Adrenal gland (tissue), 12 donors: ENCODE results near the gene TMPRSS4. TPM values are rescaled to one million over a fixed set of nuclear protein-coding genes. Genes with fewer than 3 reads are reported as not detected.

Experiments
- DNase-seq, 7 donors: peaks; one replicate each; pipeline ENCODE4 v3.0.0-alpha.2; 2019 to 2020
- H3K27ac ChIP-seq, 5 donors: fragments of 200-600 bp; sonication (generic) in 4 of 5; 1 replicate in 3 of 5; 2 replicates in 2 of 5; pipeline versions ENCODE4 v1.5.1 to v1.8.0; 2016 to 2020; ENCODE audit warnings: mild to moderate bottlenecking in 1 of 5
- H3K27me3 ChIP-seq: fragments of 200-600 bp; 2 replicates; pipeline ENCODE4 v1.8.0; 2021
- H3K36me3 ChIP-seq, 2 donors: fragments of 200-600 bp; replicated peaks in 1 of 2; 1 replicate in 1 of 2; 2 replicates in 1 of 2; pipeline versions ENCODE4 v1.5.1 to v1.8.0; 2018 to 2022
- H3K4me1 ChIP-seq, 2 donors: fragments of 200-600 bp; replicated peaks in 1 of 2; 1 replicate in 1 of 2; 2 replicates in 1 of 2; pipeline versions ENCODE4 v1.5.1 to v1.8.0; 2018 to 2021
- H3K4me3 ChIP-seq, 4 donors: fragments of 200-600 bp; sonication (generic) in 3 of 4; one replicate each; pipeline ENCODE4 v1.5.1; 2016 to 2018
- H3K9me3 ChIP-seq, 3 donors: fragments of 200-600 bp; sonication (generic) in 1 of 3; replicated peaks in 1 of 3; 1 replicate in 2 of 3; 2 replicates in 1 of 3; pipeline versions ENCODE4 v1.5.1 to v1.8.0; 2016 to 2021
- POLR2A ChIP-seq, 2 donors: fragments of 450-650 bp; IDR thresholded peaks; one replicate each; pipeline ENCODE4 v1.6.1; 2017; ENCODE audit warnings: antibody characterized with exemption in 2 of 2, mild to moderate bottlenecking in 2 of 2, moderate library complexity in 1 of 2
- WGBS, 4 donors: extraction: QIAGEN DNeasy Blood & Tissue Kit in 2 of 4; methylation state at CpG; one replicate each; pipeline versions ENCODE4 v1.1.5 to v1.1.7; 2013 to 2017; 5-methylcytosine and 5-hydroxymethylcytosine counted together
- intact Hi-C, 2 donors: fragments of 100-400 bp; cut with DNase I; formaldehyde crosslinking; loops; one replicate each; pipeline versions ENCODE4 v1.14.1 to v1.15.0; 2022 to 2023
- polyA plus RNA-seq, 3 donors: library from polyadenylated mRNA; stranded (reverse); fragments of 200-250 nt in 2 of 3; fragments of 350-450 nt in 1 of 3; fragmentation: Illumina TruSeq in 1 of 3; extraction: RNeasy Lipid Tissue Mini Kit (QIAGEN cat#74804) in 1 of 3; gene quantifications; one replicate each; pipeline ENCODE4 v1.2.3, GENCODE V29; 2013 to 2014
- total RNA-seq, 9 donors: library from RNA; depleted of rRNA in 4 of 9; stranded (reverse); fragments of >200 nt in 4 of 9; fragments of 120-200 nt in 1 of 9; fragmentation: NEBNext Ultra II Directional in 1 of 9; extraction: Animal tissue kit (Norgen Biotek cat#: 25700) in 1 of 9; gene quantifications; one replicate each; pipeline versions ENCODE4 v1.1.0 to v1.2.4, GENCODE V29; 2013 to 2023
- TF ChIP-seq, protein P1 (sequence below), 6 experiments: fragments of 450-650 bp in 4 of 6; fragments of 200-600 bp in 2 of 6; sonication (generic) in 1 of 6; IDR thresholded peaks; 1 replicate in 5 of 6; 2 replicates in 1 of 6; pipeline versions ENCODE4 v1.5.1 to v1.8.0; 2016 to 2021; ENCODE audit warnings: antibody characterized with exemption in 6 of 6, mild to moderate bottlenecking in 2 of 6, moderate library complexity in 1 of 6
- donor health status: healthy with polysubstance abuse.
- donor health status: Bipolar disorder and iron deficiency.
- donor health status: DM: yes; HTN: yes; CAD: no.
- donor health status: DM: no; HTN: no; CAD: no.
- donor health status: DM: no; HTN: no; CAD: no.
- donor health status: DM: yes; HTN: yes; CAD: no.

Gene TMPRSS4
- total and polyA plus RNA-seq, 12 donors = 0.13 to 0.43 (median 0.27) TPM; not detected in 8

DNA sequence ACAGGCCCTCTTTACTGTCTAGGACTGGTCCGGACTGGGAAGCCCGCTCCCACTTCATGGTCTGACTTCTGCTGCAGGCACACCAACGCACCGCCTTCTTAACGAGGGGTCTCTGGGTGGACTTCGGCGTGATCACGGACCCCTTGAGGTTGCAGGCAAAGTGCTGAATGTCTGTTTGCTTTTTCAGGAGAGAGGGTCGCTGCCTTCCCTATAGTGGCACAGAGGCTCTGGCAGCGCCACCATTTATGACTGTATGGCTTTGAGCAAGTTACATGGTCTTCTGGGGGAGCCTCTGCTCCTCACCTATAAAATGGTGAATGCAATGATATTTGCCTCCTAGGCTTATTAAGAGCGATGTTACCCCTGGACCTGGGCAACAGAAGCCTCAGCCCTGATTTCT, 77.1 kb downstream of the TMPRSS4 start:
- TF ChIP-seq POLR2A (IDR thresholded peaks at IDR 0.05) = no peak
- TF ChIP-seq, protein P1, sequence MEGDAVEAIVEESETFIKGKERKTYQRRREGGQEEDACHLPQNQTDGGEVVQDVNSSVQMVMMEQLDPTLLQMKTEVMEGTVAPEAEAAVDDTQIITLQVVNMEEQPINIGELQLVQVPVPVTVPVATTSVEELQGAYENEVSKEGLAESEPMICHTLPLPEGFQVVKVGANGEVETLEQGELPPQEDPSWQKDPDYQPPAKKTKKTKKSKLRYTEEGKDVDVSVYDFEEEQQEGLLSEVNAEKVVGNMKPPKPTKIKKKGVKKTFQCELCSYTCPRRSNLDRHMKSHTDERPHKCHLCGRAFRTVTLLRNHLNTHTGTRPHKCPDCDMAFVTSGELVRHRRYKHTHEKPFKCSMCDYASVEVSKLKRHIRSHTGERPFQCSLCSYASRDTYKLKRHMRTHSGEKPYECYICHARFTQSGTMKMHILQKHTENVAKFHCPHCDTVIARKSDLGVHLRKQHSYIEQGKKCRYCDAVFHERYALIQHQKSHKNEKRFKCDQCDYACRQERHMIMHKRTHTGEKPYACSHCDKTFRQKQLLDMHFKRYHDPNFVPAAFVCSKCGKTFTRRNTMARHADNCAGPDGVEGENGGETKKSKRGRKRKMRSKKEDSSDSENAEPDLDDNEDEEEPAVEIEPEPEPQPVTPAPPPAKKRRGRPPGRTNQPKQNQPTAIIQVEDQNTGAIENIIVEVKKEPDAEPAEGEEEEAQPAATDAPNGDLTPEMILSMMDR (IDR thresholded peaks at IDR 0.05) = no peak
- no peak overlapping the region for H3K4me3 ChIP-seq
- H3K9me3 ChIP-seq = no peaks in the 10 kb centered on the region
- 77 to 83% (median 78%) methylated on average over 6 to 11 of the region's 11 CpGs for WGBS, 4 donors
- intact Hi-C loops = no loop called here
- no peaks in the 10 kb centered on the region for H3K36me3 ChIP-seq
- H3K27me3 ChIP-seq = peaks cover 29% of the 10 kb centered on the region
- DNase-seq = no peak
- H3K27ac ChIP-seq = no peak overlapping the region
- peaks cover 0 to 10% of the 10 kb centered on the region in 2 donors for H3K4me1 ChIP-seq

DNA sequence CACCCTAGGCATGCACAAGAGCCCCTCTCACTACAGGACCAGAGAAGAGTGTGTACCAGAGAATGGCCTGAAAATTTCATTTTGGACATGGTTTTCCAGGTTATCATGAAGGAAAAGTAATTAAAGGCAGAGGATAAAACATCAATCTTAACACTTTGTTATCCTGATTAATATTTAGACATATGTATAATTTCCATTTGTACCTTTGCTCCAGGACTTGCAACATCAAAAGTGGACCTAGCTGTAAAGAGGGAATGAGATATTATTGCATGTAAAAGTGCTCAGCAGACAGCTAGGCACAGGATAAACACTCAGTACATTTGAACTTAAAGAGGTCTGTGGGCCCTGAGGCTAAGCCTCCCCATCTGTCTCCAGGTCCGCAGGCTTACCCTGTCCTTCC, 77.8 kb downstream of the TMPRSS4 start:
- H3K27me3 ChIP-seq = peaks cover 29% of the 10 kb centered on the region
- no peak overlapping the region for H3K4me3 ChIP-seq
- H3K36me3 ChIP-seq = no peaks in the 10 kb centered on the region
- intact Hi-C loops = no loop called here
- no peak overlapping the region for H3K27ac ChIP-seq
- 84 to 100% (median 89%) methylated on average over 1 of the region's 1 CpG for WGBS, 4 donors
- TF ChIP-seq, protein P1 (IDR thresholded peaks at IDR 0.05) = no peak
- H3K4me1 ChIP-seq = peaks cover 0 to 10% of the 10 kb centered on the region in 2 donors
- no peaks in the 10 kb centered on the region for H3K9me3 ChIP-seq
- no peak for DNase-seq

DNA sequence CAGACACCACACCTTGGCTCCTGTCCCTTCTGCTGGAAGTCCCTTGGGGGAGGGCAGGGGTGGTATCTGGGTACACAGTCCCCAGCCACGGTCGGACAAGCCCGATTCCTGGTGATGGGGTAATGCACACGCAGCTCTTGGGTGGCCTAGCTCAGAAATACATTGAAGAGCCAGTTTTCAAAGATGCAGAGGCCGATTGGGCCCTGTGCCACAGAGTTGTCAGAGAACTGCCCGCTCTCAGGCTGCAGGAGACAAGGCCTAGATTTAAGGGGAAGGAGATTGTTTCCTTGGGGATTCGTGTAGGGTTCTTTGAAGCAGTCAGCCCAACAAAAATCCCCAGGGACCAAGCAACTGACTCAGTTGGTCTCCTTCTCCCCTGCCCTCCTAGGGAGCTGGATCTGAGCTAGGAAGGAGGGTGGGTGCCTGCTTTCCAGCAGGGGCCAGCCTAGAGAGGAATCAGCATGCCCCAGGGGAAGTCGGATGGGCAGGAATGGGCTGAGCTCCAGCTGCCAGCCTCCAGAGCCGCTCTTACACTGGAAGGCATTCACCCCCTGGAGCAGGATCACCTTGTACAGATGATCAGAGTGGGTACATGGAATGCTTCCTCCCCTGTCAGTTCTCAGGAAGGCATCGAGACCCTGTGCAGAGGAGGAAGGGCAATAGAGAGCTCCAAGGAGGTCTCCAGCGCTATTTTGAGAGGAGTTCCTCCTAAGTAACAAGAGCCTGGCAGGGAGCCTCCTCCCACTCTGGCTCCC, 79.1 kb downstream of the TMPRSS4 start:
- no peaks in the 10 kb centered on the region for H3K36me3 ChIP-seq
- DNase-seq = no peak
- intact Hi-C loops = no loop called here
- no peak overlapping the region for H3K27ac ChIP-seq
- peaks cover 29% of the 10 kb centered on the region for H3K27me3 ChIP-seq
- H3K9me3 ChIP-seq = no peaks in the 10 kb centered on the region
- no peak overlapping the region for H3K4me3 ChIP-seq
- peaks cover 0 to 10% of the 10 kb centered on the region in 2 donors for H3K4me1 ChIP-seq
- WGBS, 4 donors = 53 to 58% (median 54%) methylated on average over 6 to 11 of the region's 11 CpGs
- TF ChIP-seq, protein P1 (IDR thresholded peaks at IDR 0.05) = no peak
- TF ChIP-seq POLR2A (IDR thresholded peaks at IDR 0.05) = no peak

DNA sequence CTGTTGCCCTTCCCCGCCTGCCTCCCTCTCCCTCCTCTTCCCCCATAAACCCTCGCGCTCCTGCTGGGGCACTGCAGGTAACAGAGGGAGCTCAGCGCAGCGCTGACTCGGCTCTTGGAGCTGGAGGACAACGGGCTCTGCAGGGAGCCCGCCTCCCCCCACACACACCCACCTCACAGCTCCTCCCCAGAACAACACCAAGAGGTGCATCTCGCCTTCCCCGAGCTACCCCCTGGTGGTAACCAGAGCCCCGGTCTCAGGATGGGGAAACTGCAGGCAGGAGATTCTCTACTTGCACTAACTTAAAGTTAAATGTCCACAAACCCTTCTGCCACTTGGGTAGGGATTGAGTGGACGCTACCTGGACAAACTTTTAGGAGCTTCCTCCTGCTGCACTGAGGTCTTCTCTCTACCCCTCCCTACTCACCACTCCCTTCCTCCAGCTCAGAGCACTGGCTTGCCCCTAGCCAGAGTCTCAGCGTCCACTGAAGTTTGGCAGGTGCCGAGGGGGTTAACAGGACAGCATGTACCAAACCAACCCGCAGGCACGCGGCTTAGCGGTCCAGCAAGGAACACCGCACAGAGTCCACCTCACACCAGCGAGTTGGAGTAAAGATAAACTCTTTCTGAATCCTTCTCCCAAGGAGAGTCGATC, 79.8 kb downstream of the TMPRSS4 start:
- intact Hi-C loops = no loop called here
- TF ChIP-seq, protein P1 (IDR thresholded peaks at IDR 0.05) = no peak
- no peak for TF ChIP-seq POLR2A (IDR thresholded peaks at IDR 0.05)
- H3K27me3 ChIP-seq = peaks cover 29% of the 10 kb centered on the region
- no peak overlapping the region for H3K4me3 ChIP-seq
- H3K9me3 ChIP-seq = no peaks in the 10 kb centered on the region
- peaks cover 0 to 10% of the 10 kb centered on the region in 2 donors for H3K4me1 ChIP-seq
- H3K36me3 ChIP-seq = no peaks in the 10 kb centered on the region
- 1 to 6% (median 4%) methylated on average over 15 to 21 of the region's 21 CpGs for WGBS, 4 donors
- DNase-seq = no peak
- H3K27ac ChIP-seq = no peak overlapping the region
